GM23338 (cell line): ENCODE results near the gene EED. TPM values are rescaled to one million over a fixed set of nuclear protein-coding genes. Genes with fewer than 3 reads are reported as not detected.

ENCODE experiments used
- ATAC-seq: fragments of 200-7000 bp; cut with Tn5 transposase; 3 replicates; pipeline ENCODE4 v1.9.1; 2020
- DNase-seq: peaks from one replicate; pipeline ENCODE4 v3.0.0-alpha.2; 2015; ENCODE audit warnings: low spot score
- H2AFZ ChIP-seq: fragments of 200-600 bp; sonication (generic); 2 replicates; pipeline ENCODE4 v1.8.0; 2016; ENCODE audit warnings: antibody characterized with exemption, mild to moderate bottlenecking, moderate library complexity
- H3F3A ChIP-seq: fragments of 200-600 bp; sonication (generic); replicated peaks from 2 replicates; pipeline ENCODE4 v1.8.0; 2017; ENCODE audit warnings: antibody characterized with exemption, mixed run types, low read depth
- H3K27ac ChIP-seq: fragments of 200-600 bp; sonication (generic); 2 replicates; pipeline ENCODE4 v1.6.1; 2016; ENCODE audit warnings: low read depth
- H3K27me3 ChIP-seq: fragments of 200-600 bp; sonication (generic); 2 replicates; pipeline ENCODE4 v1.8.0; 2016; ENCODE audit warnings: mild to moderate bottlenecking, mixed run types, moderate library complexity; ENCODE audit not compliant: insufficient read depth
- H3K36me3 ChIP-seq: fragments of 200-600 bp; sonication (generic); 2 replicates; pipeline ENCODE4 v1.8.0; 2016; ENCODE audit warnings: mild to moderate bottlenecking; ENCODE audit not compliant: insufficient read depth
- H3K4me1 ChIP-seq: fragments of 200-600 bp; sonication (generic); 2 replicates; pipeline ENCODE4 v1.8.0; 2016; ENCODE audit warnings: mild to moderate bottlenecking, moderate library complexity; ENCODE audit not compliant: insufficient read depth
- H3K4me2 ChIP-seq: fragments of 200-600 bp; sonication (generic); 2 replicates; pipeline ENCODE4 v1.7.1; 2017; ENCODE audit warnings: mixed run types
- H3K4me3 ChIP-seq: fragments of 200-600 bp; sonication (generic); 2 replicates; pipeline ENCODE4 v1.6.1; 2016; ENCODE audit warnings: mixed run types
- H3K79me2 ChIP-seq: fragments of 200-600 bp; sonication (generic); replicated peaks from 2 replicates; pipeline ENCODE4 v1.8.0; 2017; ENCODE audit warnings: mild to moderate bottlenecking; ENCODE audit not compliant: insufficient read depth
- H3K9me2 ChIP-seq: fragments of 200-600 bp; sonication (generic); 2 replicates; pipeline ENCODE4 v1.8.0; 2017; ENCODE audit not compliant: insufficient read depth
- H4K20me1 ChIP-seq: fragments of 200-600 bp; sonication (generic); replicated peaks from 2 replicates; pipeline ENCODE4 v1.8.0; 2017; ENCODE audit warnings: mild to moderate bottlenecking; ENCODE audit not compliant: insufficient read depth
- H3K27ac Mint-ChIP-seq: 2 replicates; pipeline ENCODE4 v1.8.0; 2020; ENCODE audit warnings: inconsistent platforms, mild to moderate bottlenecking, moderate library complexity, mixed read lengths
- H3K27me3 Mint-ChIP-seq: 3 replicates; pipeline ENCODE4 v1.8.0; 2022; ENCODE audit warnings: low read depth, mild to moderate bottlenecking, moderate library complexity, mixed read lengths, inconsistent platforms; ENCODE audit not compliant: insufficient read depth, poor library complexity
- H3K36me3 Mint-ChIP-seq: 3 replicates; pipeline ENCODE4 v1.8.0; 2021; ENCODE audit warnings: low read depth, mild to moderate bottlenecking, inconsistent platforms, moderate library complexity, mixed read lengths
- H3K4me1 Mint-ChIP-seq: 3 replicates; pipeline ENCODE4 v1.8.0; 2020; ENCODE audit warnings: mild to moderate bottlenecking, inconsistent platforms, mixed read lengths
- H3K4me3 Mint-ChIP-seq: 3 replicates; pipeline ENCODE4 v1.8.0; 2021; ENCODE audit warnings: moderate library complexity, mild to moderate bottlenecking, inconsistent platforms, mixed read lengths
- H3K9me3 Mint-ChIP-seq: 3 replicates; pipeline ENCODE4 v1.8.0; 2020; ENCODE audit warnings: moderate library complexity, mild to moderate bottlenecking, inconsistent platforms, mixed read lengths
- CREB1 ChIP-seq: fragments of 250-450 bp; sonication (Bioruptor Pico); IDR thresholded peaks from 2 replicates; pipeline ENCODE4 v1.5.0; 2020; ENCODE audit warnings: low read depth, mild to moderate bottlenecking, moderate library complexity
- ETS1 ChIP-seq: IDR thresholded peaks from 2 replicates; pipeline ENCODE4 v1.6.1; 2016; ENCODE audit warnings: antibody characterized with exemption
- EZH2 ChIP-seq: fragments of 200-600 bp; sonication (generic); IDR thresholded peaks from one replicate; pipeline ENCODE4 v1.8.0; 2017; ENCODE audit warnings: antibody characterized with exemption, mild to moderate bottlenecking, low read depth; ENCODE audit not compliant: unreplicated experiment
- EZH2phosphoT487 ChIP-seq: fragments of 200-600 bp; sonication (generic); IDR thresholded peaks from one replicate; pipeline ENCODE4 v1.8.1; 2018; ENCODE audit warnings: antibody characterized with exemption; ENCODE audit not compliant: unreplicated experiment
- JUNB ChIP-seq: IDR thresholded peaks from one replicate; pipeline ENCODE4 v1.6.1; 2016; ENCODE audit warnings: antibody characterized with exemption; ENCODE audit not compliant: unreplicated experiment
- NANOG ChIP-seq: IDR thresholded peaks from 2 replicates; pipeline ENCODE4 v1.6.1; 2016; ENCODE audit warnings: antibody characterized with exemption, borderline replicate concordance
- POLR2AphosphoS5 ChIP-seq: IDR thresholded peaks from 2 replicates; pipeline ENCODE4 v1.6.1; 2016; ENCODE audit warnings: antibody characterized with exemption, low read depth
- STAT1 ChIP-seq: IDR thresholded peaks from one replicate; pipeline ENCODE4 v1.6.1; 2016; ENCODE audit warnings: antibody characterized with exemption; ENCODE audit not compliant: unreplicated experiment
- ZNF114 ChIP-seq: fragments of 250-450 bp; sonication (Bioruptor Pico); IDR thresholded peaks from 2 replicates; pipeline ENCODE4 v1.5.0; 2020; ENCODE audit warnings: mild to moderate bottlenecking, moderate library complexity
- polyA plus RNA-seq: library from polyadenylated mRNA; unstranded; fragments of >200 nt; fragmentation: Nextera tagmentation; extraction: Ambion mirVana; gene quantifications from 2 replicates; pipeline ENCODE4 v1.2.1, GENCODE V29; 2016
- total RNA-seq: library from RNA; depleted of rRNA; stranded (reverse); fragments of >200 nt; shearing (Covaris generic); gene quantifications from 2 replicates; pipeline ENCODE4 v1.2.3, GENCODE V29; 2014
- TF ChIP-seq, protein P1 (sequence below): IDR thresholded peaks from one replicate; pipeline ENCODE4 v1.6.1; 2018; ENCODE audit warnings: antibody characterized with exemption; ENCODE audit not compliant: unreplicated experiment
- TF ChIP-seq, protein P2 (sequence below): fragments of 250-450 bp; sonication (Bioruptor Pico); IDR thresholded peaks from 2 replicates; pipeline ENCODE4 v1.5.0; 2020; ENCODE audit warnings: mild to moderate bottlenecking, moderate library complexity

The EED gene
- total and polyA plus RNA-seq, 2 experiments from 2014 or later: 26.7 to 29.7 TPM

DNA sequence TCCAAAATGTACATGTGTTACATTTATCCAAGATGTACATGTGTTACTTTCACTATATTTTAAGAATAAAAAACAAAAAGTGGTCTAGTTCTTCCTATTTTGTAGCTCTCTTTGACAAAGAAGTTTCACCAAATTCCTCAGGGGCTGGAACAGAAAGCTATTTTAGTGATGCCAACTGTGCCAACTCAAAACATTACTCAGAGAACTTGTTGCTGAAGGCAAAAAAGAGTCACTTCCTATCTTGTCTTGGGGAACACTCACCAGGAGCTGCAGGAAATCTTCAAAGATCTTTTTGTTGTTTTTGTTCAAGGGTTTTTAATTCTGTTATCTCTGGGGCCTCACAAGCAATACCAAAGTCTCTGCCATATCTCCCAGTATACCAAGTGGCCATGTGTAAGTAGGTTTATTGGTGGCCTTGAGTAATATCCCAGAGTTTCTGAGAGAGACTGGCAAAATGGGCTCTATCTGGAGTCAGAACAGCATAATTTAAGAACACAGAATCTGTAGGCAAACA, 13.6 kb upstream of the EED start:
- no peak overlapping the region for H3K27ac ChIP-seq
- no peaks in the 10 kb centered on the region for H3K79me2 ChIP-seq
- no peaks in the 10 kb centered on the region for H3F3A ChIP-seq
- no peak overlapping the region for H3K4me3 ChIP-seq
- H3K27me3 ChIP-seq: no peaks in the 10 kb centered on the region
- no peaks in the 10 kb centered on the region for H4K20me1 ChIP-seq
- DNase-seq (no peak), ATAC-seq (no peak)
- peaks cover 16% of the 10 kb centered on the region for H3K4me1 Mint-ChIP-seq
- no peaks in the 10 kb centered on the region for H3K36me3 Mint-ChIP-seq
- TF ChIP-seq, protein P1, sequence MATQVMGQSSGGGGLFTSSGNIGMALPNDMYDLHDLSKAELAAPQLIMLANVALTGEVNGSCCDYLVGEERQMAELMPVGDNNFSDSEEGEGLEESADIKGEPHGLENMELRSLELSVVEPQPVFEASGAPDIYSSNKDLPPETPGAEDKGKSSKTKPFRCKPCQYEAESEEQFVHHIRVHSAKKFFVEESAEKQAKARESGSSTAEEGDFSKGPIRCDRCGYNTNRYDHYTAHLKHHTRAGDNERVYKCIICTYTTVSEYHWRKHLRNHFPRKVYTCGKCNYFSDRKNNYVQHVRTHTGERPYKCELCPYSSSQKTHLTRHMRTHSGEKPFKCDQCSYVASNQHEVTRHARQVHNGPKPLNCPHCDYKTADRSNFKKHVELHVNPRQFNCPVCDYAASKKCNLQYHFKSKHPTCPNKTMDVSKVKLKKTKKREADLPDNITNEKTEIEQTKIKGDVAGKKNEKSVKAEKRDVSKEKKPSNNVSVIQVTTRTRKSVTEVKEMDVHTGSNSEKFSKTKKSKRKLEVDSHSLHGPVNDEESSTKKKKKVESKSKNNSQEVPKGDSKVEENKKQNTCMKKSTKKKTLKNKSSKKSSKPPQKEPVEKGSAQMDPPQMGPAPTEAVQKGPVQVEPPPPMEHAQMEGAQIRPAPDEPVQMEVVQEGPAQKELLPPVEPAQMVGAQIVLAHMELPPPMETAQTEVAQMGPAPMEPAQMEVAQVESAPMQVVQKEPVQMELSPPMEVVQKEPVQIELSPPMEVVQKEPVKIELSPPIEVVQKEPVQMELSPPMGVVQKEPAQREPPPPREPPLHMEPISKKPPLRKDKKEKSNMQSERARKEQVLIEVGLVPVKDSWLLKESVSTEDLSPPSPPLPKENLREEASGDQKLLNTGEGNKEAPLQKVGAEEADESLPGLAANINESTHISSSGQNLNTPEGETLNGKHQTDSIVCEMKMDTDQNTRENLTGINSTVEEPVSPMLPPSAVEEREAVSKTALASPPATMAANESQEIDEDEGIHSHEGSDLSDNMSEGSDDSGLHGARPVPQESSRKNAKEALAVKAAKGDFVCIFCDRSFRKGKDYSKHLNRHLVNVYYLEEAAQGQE: no peak
- no peak for TF ChIP-seq NANOG
- H3K9me2 ChIP-seq: no peaks in the 10 kb centered on the region
- peaks cover 20% of the 10 kb centered on the region for H3K4me1 ChIP-seq
- no peak overlapping the region for H3K4me2 ChIP-seq
- no peaks in the 10 kb centered on the region for H3K36me3 ChIP-seq
- H2AFZ ChIP-seq: no peak overlapping the region
- peaks cover 4% of the 10 kb centered on the region for H3K27me3 Mint-ChIP-seq
- no peak overlapping the region for H3K4me3 Mint-ChIP-seq
- no peak overlapping the region for H3K27ac Mint-ChIP-seq
- H3K9me3 Mint-ChIP-seq: no peaks in the 10 kb centered on the region

GRCh38 chr11:86232556-86232955, 12.0 kb upstream of the EED start:
- H3K27me3 ChIP-seq: no peaks in the 10 kb centered on the region
- H3K4me1 Mint-ChIP-seq: peaks cover 16% of the 10 kb centered on the region
- no peaks in the 10 kb centered on the region for H3K9me3 Mint-ChIP-seq
- no peak overlapping the region for H2AFZ ChIP-seq
- no peak overlapping the region for H3K4me3 Mint-ChIP-seq
- H3K36me3 ChIP-seq: no peaks in the 10 kb centered on the region
- no peaks in the 10 kb centered on the region for H3F3A ChIP-seq
- peaks cover 20% of the 10 kb centered on the region for H3K4me1 ChIP-seq
- no peaks in the 10 kb centered on the region for H3K9me2 ChIP-seq
- H3K4me3 ChIP-seq: no peak overlapping the region
- no peaks in the 10 kb centered on the region for H3K36me3 Mint-ChIP-seq
- no peak overlapping the region for H3K4me2 ChIP-seq
- ATAC-seq (no peak), DNase-seq (no peak)
- no peaks in the 10 kb centered on the region for H3K79me2 ChIP-seq
- H4K20me1 ChIP-seq: no peaks in the 10 kb centered on the region
- no peak overlapping the region for H3K27ac Mint-ChIP-seq
- no peak overlapping the region for H3K27ac ChIP-seq
- H3K27me3 Mint-ChIP-seq: peaks cover 4% of the 10 kb centered on the region
- TF ChIP-seq EZH2phosphoT487 (no peak), CREB1 (CRISPR knock-in tag) (no peak), NANOG (no peak), EZH2 (no peak), POLR2AphosphoS5 (no peak), JUNB (no peak), ETS1 (no peak), ZNF114 (CRISPR knock-in tag) (no peak), STAT1 (no peak)
- TF ChIP-seq, protein P2, sequence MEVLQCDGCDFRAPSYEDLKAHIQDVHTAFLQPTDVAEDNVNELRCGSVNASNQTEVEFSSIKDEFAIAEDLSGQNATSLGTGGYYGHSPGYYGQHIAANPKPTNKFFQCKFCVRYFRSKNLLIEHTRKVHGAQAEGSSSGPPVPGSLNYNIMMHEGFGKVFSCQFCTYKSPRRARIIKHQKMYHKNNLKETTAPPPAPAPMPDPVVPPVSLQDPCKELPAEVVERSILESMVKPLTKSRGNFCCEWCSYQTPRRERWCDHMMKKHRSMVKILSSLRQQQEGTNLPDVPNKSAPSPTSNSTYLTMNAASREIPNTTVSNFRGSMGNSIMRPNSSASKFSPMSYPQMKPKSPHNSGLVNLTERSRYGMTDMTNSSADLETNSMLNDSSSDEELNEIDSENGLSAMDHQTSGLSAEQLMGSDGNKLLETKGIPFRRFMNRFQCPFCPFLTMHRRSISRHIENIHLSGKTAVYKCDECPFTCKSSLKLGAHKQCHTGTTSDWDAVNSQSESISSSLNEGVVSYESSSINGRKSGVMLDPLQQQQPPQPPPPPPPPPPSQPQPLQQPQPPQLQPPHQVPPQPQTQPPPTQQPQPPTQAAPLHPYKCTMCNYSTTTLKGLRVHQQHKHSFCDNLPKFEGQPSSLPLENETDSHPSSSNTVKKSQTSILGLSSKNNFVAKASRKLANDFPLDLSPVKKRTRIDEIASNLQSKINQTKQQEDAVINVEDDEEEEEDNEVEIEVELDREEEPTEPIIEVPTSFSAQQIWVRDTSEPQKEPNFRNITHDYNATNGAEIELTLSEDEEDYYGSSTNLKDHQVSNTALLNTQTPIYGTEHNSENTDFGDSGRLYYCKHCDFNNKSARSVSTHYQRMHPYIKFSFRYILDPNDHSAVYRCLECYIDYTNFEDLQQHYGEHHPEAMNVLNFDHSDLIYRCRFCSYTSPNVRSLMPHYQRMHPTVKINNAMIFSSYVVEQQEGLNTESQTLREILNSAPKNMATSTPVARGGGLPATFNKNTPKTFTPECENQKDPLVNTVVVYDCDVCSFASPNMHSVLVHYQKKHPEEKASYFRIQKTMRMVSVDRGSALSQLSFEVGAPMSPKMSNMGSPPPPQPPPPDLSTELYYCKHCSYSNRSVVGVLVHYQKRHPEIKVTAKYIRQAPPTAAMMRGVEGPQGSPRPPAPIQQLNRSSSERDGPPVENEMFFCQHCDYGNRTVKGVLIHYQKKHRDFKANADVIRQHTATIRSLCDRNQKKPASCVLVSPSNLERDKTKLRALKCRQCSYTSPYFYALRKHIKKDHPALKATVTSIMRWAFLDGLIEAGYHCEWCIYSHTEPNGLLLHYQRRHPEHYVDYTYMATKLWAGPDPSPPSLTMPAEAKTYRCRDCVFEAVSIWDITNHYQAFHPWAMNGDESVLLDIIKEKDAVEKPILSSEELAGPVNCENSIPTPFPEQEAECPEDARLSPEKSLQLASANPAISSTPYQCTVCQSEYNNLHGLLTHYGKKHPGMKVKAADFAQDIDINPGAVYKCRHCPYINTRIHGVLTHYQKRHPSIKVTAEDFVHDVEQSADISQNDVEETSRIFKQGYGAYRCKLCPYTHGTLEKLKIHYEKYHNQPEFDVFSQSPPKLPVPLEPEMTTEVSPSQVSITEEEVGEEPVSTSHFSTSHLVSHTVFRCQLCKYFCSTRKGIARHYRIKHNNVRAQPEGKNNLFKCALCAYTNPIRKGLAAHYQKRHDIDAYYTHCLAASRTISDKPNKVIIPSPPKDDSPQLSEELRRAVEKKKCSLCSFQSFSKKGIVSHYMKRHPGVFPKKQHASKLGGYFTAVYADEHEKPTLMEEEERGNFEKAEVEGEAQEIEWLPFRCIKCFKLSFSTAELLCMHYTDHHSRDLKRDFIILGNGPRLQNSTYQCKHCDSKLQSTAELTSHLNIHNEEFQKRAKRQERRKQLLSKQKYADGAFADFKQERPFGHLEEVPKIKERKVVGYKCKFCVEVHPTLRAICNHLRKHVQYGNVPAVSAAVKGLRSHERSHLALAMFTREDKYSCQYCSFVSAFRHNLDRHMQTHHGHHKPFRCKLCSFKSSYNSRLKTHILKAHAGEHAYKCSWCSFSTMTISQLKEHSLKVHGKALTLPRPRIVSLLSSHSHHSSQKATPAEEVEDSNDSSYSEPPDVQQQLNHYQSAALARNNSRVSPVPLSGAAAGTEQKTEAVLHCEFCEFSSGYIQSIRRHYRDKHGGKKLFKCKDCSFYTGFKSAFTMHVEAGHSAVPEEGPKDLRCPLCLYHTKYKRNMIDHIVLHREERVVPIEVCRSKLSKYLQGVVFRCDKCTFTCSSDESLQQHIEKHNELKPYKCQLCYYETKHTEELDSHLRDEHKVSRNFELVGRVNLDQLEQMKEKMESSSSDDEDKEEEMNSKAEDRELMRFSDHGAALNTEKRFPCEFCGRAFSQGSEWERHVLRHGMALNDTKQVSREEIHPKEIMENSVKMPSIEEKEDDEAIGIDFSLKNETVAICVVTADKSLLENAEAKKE (CRISPR knock-in tag): no peak
